Midbrain (tissue), 1 donor: ENCODE results near the gene CBLB.
"Not testable (repeated sequence)": the region's sequence is repeated elsewhere in the genome, so short reads cannot be mapped to it uniquely, and the experiment has no call there.

ENCODE experiments used
- DNase-seq: peaks from one replicate; lab custom pipeline; 2025; lab: John Stamatoyannopoulos, UW

CBLB gene

DNA sequence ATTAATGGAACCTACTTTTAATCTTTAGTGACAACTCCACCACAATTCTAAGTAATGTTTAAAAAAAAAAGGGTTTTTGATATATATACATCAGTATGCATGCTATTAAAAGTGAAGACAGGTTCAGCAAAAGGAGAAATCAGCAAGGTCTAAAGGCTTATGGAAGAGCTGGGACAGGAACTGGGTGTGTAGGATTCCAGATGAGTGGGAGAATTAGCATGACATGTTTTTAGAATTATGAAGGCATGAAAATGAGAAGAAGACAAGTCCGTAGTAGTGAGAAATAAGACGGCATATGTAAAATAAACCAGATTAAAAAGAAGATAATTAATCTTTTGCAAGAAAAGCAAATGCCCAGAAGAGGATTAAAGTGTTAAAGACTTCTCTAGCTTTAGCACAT is 52.0 kb downstream of the CBLB start:
- DNase-seq, result no peak

GRCh38 chr3:105815331-105815730 is 53.5 kb downstream of the CBLB start:
- DNase-seq, result not testable (repeated sequence)

DNA sequence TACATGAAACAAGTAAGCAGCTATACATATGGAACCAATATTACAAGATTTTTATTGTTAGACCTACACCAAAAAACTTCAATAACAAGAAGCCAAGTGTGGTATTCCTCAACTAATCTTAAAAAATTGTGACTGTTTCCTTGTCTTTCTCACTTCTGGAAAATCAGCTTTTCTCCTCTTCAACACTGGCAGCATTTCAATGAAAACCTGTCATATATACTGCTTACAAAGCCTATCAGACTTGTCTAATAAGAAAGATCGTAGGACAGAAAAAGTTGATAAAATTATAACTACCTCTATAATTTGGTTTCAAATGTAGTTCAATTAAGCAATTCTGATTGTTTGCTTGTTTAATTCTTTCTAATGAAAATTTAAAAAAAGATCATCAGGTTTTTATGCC is 55.1 kb downstream of the CBLB start:
- no peak for DNase-seq

DNA sequence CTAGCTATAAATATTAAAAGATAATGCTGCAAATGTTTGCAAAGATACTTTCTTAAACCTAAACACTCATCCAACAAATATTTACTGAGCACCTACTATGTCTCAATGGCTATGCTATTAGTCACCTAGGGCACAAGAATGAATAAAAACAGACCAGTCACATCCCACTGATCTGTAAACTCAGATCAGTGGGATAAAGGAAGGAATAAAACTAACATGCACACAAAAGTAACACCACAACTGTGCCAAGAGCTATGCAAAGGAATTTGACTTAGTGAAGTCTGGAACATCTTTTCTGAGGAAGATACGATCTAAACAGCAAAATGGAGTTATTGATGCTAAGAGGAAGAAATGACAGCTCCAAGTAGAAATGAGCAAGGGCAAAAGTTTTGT is 56.6 kb downstream of the CBLB start:
- DNase-seq, result no peak

GRCh38 chr3:105811518-105812193 is 57.2 kb downstream of the CBLB start:
- no peak for DNase-seq

DNA sequence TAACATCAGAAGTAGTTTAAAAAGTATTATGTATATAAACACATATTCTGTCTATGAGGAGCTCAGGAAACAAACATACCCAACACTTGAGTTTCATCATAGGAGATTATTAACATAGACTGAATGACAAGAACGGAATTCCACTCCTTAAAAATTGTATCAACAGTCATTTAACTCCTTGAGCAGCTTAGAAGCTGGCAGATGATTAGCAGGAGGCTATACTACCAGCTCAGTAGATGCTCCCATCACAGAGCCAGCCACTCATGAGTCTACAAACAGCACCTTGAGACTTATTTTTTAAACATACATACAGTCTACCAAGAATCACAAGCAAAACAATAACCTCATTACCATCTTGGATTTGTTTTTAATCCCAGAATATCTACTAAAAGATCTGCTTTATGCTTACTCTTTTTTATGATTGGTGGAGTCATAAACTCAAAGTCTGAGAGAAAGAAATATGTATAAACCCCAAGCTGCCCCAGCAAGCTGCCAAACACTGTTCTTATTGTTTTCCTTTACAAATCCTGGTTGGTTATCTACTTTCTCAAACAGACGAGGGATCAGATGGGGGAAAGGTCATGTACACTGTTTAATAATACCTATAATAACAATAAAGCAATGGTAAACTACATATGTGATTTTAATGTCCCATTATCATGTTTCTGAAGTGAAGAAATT is 59.5 kb downstream of the CBLB start:
- DNase-seq, result no peak

DNA sequence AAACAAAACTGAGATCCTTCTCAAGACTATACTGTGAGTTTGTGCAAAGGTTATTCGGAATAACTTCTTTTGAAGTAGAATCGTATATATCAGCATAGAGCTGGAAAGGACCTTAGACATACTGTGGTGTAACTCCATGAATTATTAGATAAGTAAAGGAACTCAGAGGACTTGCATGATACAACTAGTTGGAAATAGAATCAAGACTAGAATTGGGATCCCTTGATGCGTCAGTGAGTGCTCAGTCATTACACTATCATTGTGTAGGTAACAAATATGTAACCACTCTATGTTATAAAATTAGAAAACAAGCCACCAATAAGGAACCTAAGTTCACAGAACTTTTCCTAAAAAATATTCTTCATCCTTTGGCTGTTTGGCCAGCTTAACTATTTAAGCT is 61.1 kb downstream of the CBLB start:
- DNase-seq, result no peak

GRCh38 chr3:105807146-105807545 is 61.7 kb downstream of the CBLB start:
- no peak for DNase-seq

DNA sequence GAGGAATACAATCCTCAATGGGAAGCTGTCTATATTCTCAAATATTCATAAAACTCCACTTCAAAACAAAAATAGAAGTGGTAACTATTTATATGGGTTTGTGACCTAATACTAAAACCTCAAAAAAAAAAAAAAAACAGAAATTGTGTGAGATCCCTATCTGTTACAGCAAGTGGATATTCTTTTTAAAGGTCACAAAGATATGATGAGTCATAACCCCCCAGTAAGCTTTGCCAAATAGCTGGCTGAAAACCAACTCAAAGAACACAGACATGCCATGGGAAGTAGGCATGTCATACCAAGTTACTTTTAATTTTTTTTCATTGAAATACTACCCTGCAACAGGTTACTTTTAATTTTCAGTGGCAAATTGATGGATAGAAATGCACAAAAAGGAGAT is 62.5 kb downstream of the CBLB start:
- DNase-seq, result no peak

- no peak for DNase-seq
Measured at GRCh38 chr3:105805404-105805803, 63.4 kb downstream of the CBLB start.

DNA sequence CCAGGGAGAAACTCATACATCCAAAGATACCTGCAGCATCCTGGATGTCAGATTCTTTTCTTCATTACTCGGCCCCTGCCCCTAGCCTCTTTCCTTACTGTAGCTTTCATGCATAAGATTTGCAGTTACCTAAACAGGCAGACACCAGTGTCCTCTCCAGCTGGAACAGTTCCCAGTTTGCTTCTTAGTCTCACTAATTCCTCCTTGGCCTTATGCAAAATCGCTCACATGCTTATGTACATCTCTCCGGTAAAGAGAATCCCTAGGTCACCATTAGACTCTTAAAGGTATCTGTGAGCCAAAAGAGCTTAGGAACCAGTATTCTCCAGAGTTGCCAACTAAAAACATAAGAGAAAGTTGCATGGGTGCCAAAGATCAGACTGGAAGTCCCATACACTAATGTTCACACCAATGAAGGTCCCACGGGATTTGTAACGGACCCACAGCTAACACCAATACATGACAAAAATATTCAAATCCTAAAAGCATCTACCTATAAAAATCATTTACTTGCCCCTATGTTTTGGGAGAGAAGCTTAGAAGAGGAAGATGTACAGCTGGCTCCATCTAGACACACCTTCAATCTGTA is 66.6 kb downstream of the CBLB start:
- no peak for DNase-seq

DNA sequence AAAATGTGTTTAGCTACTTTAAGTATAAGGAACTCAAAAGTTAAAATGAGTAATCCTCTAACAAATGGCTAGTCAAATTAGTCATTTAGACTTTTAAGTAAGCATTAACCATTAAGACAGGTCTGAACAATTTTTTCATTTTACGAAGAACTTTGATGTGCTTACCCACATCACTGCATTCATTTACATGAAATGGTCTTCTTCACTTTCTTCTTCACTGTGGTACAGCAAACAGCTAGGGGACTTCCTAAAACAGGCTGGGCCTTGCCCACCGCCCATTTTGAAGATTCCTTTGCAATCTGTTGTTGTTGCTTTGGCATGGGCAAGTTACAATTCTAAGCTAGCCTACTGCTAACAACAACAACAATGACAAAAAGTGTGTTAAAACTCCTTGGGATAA is 67.4 kb downstream of the CBLB start:
- DNase-seq, result no peak

GRCh38 chr3:105800320-105800719 is 68.5 kb downstream of the CBLB start:
- DNase-seq, result no peak

- no peak for DNase-seq
Measured at GRCh38 chr3:105799286-105799685, 69.5 kb downstream of the CBLB start.

DNA sequence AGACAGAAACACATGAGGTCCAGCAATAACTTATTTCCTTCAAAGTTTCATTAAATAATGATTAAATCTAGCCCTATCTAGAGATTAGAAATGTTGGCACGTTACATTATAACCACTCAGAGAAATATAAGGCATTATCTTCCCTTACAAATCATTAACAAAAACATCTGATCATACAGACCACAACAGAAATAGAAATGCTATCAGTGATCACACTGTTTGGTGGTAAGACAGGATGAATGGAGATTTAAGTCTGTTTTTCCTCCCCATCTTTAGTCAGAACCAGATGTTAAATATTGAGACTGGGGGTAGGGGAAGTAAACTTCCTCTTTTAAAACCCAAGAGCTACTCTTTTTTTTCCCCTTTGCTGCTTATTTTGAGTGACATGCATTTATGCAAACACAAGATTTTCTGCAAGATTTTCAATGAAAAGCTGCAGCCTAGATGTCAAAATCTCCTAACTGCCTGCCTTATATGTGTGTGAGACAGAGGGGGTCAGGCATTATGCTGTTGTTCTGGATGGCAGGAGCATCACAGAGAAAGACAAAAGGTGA is 70.4 kb downstream of the CBLB start:
- DNase-seq, result no peak

DNA sequence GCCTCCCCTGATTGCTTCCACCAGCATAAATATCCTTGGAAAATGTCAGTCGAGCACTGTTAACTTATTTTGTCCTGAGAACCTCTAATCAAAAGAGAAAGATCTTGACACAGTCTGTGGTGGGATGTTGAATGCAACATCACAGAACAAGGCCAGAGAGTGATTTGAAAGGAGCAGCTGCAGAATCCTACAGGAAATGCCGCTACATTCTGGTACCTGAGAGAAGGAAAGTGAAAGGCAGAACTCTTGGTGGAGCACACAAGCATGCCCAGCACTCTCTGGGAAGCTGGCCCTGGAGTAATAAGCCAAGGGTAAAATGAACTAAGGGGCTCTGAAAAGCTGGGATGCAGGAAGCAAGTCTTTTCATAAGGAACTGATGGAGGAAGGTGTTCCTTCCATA is 75.8 kb downstream of the CBLB start:
- no peak for DNase-seq

- DNase-seq, result no peak
Measured at GRCh38 chr3:105791919-105792786, 76.7 kb downstream of the CBLB start.

GRCh38 chr3:105791131-105791530 is 77.7 kb downstream of the CBLB start:
- DNase-seq, result no peak

GRCh38 chr3:105790534-105790933 is 78.3 kb downstream of the CBLB start:
- DNase-seq, result no peak

- DNase-seq, result no peak
Measured at GRCh38 chr3:105788593-105788992, 80.2 kb downstream of the CBLB start.

DNA sequence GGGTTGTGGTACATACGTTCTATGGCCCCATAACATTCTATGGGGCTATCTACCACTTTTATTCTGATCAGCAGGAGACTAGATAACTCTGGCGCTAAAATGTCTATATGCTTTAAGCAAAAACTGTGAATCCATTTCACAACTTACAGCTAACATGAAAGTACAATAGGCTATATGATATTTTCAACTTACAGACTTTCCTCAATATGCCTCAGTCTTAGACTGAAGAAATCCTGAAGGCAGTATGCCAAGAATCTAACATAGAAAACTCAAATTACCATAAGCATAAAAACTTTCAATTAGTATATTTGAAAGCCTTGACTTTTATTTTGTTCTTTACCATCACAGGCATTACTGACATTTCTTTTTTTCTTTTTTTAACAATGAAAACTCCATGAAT is 81.4 kb downstream of the CBLB start:
- DNase-seq, result no peak

DNA sequence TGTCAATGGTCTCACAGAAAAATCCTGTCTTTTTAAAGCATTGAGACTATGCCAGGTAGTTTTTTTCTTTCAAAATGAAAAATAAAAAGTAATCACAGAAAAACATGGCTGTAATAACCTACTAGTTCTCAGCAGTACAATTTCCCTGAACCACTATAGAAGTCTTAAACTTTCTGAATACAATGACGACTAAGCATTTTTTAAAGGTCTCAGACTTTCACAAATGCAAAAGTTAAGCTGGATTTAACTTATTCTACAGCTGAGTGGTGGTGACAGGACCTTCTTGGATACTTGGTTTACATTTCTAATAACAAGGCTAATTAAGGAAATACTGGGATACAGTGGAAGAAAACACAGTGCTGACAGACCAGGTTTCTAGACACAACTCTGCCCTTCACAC is 81.8 kb downstream of the CBLB start:
- DNase-seq, result no peak
